Body of pancreas (tissue), 4 donors: ENCODE results near the gene RASGRF1. TPM values are rescaled to one million over a fixed set of nuclear protein-coding genes. Genes with fewer than 3 reads are reported as not detected.
"Not testable (repeated sequence)": the region's sequence is repeated elsewhere in the genome, so short reads cannot be mapped to it uniquely, and the experiment has no call there.

Source experiments
- ATAC-seq: fragments of 150-250 bp; one replicate; pipeline ENCODE4 v1.9.1; 2016
- DNase-seq, 4 donors: peaks; one replicate each; pipeline ENCODE4 v3.0.0-alpha.2; 2019
- H3K27ac ChIP-seq, 4 donors: fragments of 200-600 bp; sonication (generic); 1 replicate in 3 of 4; 2 replicates in 1 of 4; pipeline versions ENCODE4 v1.5.1 to v1.6.1; 2016 to 2019; ENCODE audit warnings: mild to moderate bottlenecking in 1 of 4, mixed read lengths in 1 of 4, moderate library complexity in 1 of 4
- H3K27me3 ChIP-seq, 2 donors: fragments of 200-600 bp; sonication (generic); one replicate each; pipeline ENCODE4 v1.6.0; 2016; ENCODE audit warnings: mild to moderate bottlenecking in 1 of 2
- H3K36me3 ChIP-seq, 2 donors: fragments of 200-600 bp; sonication (generic); replicated peaks in 1 of 2; 2 replicates each; pipeline ENCODE4 v1.5.1; 2016; ENCODE audit warnings: low read depth in 2 of 2; ENCODE audit not compliant: insufficient read depth in 1 of 2
- H3K4me1 ChIP-seq: fragments of 200-600 bp; sonication (generic); one replicate; pipeline ENCODE4 v1.6.0; 2016
- H3K4me3 ChIP-seq, 2 donors: fragments of 200-600 bp; sonication (generic); 1 replicate in 1 of 2; 2 replicates in 1 of 2; pipeline ENCODE4 v1.5.1; 2016 to 2019
- H3K9me3 ChIP-seq, 3 donors: fragments of 200-600 bp; sonication (generic); 1 replicate in 2 of 3; 2 replicates in 1 of 3; pipeline ENCODE4 v1.5.1; 2016
- POLR2A ChIP-seq, 3 donors: fragments of 450-650 bp; IDR thresholded peaks; one replicate each; pipeline ENCODE4 v1.6.1; 2016; ENCODE audit warnings: antibody characterized with exemption in 3 of 3, mild to moderate bottlenecking in 2 of 3
- WGBS, 2 donors: methylation state at CpG; one replicate each; pipeline ENCODE4 v1.1.5; 2017; 5-methylcytosine and 5-hydroxymethylcytosine counted together
- intact Hi-C: fragments of 100-400 bp; cut with DNase I; formaldehyde crosslinking; loops from one replicate; pipeline ENCODE4 v1.15.1; 2023
- total RNA-seq, 2 donors: library from RNA; depleted of rRNA; stranded (reverse); fragments of >200 nt; gene quantifications; one replicate each; pipeline ENCODE4 v1.1.0, GENCODE V29; 2016
- TF ChIP-seq, protein P1 (sequence below), 7 experiments: fragments of 450-650 bp in 4 of 7; fragments of 200-600 bp in 3 of 7; sonication (generic) in 3 of 7; IDR thresholded peaks; one replicate each; pipeline ENCODE4 v1.5.1; 2016 to 2019; ENCODE audit warnings: antibody characterized with exemption in 7 of 7

RASGRF1 gene
- total RNA-seq, 2 donors from 2014 or later: 1.0 to 3.6 TPM

DNA sequence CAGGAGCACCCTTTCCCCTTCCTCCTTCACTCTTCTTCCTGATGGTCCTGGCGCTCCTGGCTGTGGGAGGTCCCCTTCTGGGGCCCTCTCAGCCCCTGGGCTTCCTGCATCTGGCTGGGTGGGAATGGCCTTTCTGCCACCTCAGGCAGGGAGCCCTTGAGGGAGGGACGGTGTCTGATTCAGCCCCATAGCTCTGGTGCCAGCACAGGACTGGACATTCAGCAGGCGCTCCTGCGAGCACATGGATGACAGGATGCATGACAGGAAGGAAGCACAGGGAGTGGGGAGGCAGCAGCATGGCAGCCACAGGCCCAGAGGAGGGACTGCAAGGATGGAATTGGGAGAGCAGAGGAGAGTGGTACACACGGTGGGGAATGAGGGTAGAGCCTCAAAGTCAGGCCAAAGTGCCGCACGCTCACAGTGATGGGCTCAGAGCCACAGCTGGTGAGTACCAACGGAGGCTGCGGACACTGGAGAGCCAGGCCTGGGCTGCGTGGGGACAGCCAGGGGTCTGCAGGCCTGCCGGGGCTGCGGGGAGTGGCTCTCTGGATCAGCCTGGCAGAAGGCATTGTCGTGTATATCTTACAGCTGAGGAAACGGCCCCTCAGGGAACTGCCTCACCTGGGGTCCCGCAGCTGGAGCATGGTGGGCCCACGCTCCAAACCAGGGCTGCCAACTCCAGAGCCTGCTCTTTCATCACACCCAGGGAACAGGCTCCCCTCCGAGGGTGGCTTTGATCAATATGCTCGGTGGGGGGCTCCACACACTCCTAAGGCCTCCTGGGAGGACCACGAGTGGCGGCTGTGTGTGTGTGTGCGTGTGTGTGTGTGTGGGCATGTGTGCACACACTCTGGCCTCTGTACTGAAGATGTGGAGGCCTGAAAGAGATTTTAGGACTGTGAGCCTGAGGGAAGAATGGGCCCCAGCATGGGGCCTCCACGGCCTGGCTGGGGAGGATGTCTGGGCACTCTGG lies 94.4 kb downstream of the RASGRF1 start:
- H3K36me3 ChIP-seq: no peaks in the 10 kb centered on the region
- DNase-seq (no peak), ATAC-seq (no peak)
- H3K4me1 ChIP-seq: no peaks in the 10 kb centered on the region
- H3K27ac ChIP-seq: no peak overlapping the region
- TF ChIP-seq, protein P1, sequence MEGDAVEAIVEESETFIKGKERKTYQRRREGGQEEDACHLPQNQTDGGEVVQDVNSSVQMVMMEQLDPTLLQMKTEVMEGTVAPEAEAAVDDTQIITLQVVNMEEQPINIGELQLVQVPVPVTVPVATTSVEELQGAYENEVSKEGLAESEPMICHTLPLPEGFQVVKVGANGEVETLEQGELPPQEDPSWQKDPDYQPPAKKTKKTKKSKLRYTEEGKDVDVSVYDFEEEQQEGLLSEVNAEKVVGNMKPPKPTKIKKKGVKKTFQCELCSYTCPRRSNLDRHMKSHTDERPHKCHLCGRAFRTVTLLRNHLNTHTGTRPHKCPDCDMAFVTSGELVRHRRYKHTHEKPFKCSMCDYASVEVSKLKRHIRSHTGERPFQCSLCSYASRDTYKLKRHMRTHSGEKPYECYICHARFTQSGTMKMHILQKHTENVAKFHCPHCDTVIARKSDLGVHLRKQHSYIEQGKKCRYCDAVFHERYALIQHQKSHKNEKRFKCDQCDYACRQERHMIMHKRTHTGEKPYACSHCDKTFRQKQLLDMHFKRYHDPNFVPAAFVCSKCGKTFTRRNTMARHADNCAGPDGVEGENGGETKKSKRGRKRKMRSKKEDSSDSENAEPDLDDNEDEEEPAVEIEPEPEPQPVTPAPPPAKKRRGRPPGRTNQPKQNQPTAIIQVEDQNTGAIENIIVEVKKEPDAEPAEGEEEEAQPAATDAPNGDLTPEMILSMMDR (IDR thresholded peaks at IDR 0.05): no peak
- no peak for TF ChIP-seq POLR2A (IDR thresholded peaks at IDR 0.05)
- 73 to 81% methylated on average over 19 to 22 of the region's 22 CpGs for WGBS, 2 donors
- intact Hi-C loops: no loop called here
- H3K27me3 ChIP-seq: no peaks in the 10 kb centered on the region
- no peak overlapping the region for H3K4me3 ChIP-seq
- H3K9me3 ChIP-seq: no peaks in the 10 kb centered on the region

DNA sequence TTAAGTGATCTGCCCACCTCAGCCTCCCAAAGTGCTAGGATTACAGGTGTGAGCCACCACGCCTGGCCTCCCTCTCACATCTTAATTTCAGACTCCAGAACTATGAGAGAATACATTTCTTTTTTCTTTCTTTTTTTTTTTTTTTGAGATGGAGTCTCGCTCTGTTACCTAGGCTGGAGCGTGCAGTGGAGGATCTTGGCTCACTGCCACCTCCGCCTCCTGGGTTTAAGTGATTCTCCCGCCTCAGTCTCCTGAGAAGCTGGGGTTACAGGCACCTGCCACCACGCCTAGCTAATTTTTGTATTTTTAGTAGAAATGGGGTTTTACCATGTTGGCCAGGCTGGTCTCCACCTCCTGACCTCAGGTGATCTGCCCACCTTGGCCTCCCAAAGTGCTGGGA lies 95.4 kb downstream of the RASGRF1 start:
- H3K9me3 ChIP-seq, H3K36me3 ChIP-seq, H3K27ac ChIP-seq, DNase-seq, H3K4me1 ChIP-seq, H3K4me3 ChIP-seq, ATAC-seq, intact Hi-C loops, H3K27me3 ChIP-seq: not testable (repeated sequence)
- 76 to 77% methylated on average over 6 of the region's 6 CpGs for WGBS, 2 donors

DNA sequence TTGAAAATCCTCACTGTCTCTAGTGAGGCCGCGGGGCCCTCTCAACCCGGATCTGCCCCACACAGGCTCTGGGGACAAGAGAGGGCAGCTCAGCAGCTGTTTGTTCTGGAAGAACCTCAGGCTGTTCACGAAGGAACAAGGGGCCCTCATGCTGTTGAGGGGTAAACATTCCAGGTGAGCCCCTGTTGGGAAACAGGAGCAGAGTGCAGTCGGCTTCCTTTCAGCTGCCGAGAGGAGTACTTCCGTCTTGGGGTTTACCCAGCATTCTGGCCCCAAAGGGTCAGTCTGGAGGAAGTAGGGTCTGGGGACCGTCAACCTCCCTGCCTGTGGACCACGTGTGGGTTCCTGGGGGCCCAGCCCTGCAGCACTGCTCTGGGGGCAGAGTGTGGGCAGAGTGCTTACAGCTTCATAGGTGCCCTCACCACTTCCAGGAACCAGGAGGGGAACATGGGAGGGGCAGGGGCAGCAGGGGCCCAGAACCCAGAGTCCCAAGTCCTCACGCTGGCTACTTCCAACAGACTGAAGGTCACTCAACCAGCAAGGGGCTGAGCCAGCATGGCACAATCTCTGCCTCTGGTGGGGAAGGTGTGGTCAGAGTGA lies 96.5 kb downstream of the RASGRF1 start:
- TF ChIP-seq, protein P1 (IDR thresholded peaks at IDR 0.05): no peak
- no peak for TF ChIP-seq POLR2A (IDR thresholded peaks at IDR 0.05)
- no peak for DNase-seq
- Histone ChIP-seq H3K4me3 (no peak overlapping the region), H3K27me3 (no peaks in the 10 kb centered on the region), H3K36me3 (no peaks in the 10 kb centered on the region), H3K27ac (no peak overlapping the region), H3K4me1 (peaks cover 3% of the 10 kb centered on the region), H3K9me3 (no peaks in the 10 kb centered on the region)
- intact Hi-C loops: no loop called here
- no peak for ATAC-seq
- 75 to 79% methylated on average over 7 to 10 of the region's 10 CpGs for WGBS, 2 donors

DNA sequence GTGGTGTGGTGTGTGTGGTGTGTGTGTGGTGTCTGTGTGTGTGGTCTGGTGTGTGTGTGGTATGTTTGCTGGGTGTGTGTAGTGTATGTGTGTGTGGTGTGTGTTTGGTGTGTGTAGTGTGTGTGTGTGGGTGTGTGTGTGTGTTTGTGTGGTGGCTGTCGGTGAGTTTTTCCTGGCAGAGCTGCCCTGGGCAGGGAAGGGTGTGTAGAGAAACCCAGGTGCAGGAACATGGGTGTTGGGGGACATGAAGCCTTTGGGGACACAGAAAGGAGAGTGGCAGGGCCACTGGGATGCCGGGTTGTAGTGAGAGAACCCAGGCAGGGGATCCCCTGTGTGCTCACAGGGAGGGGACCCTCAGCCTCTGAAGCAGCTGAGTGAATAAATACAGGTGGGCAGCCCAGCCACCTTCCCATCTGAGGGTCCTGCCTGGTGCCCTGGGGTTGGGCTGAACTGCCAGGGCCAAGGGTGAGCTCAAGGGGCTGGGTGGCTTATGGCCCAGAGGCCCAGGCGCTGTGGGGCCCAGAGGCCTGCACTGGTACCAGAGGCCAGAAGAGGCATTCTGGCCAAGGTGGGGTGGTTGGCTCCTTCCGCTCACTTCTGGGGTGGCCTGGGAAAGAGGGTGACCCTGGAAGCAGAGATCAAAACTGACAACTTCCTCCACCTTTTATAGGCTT lies 97.2 kb downstream of the RASGRF1 start:
- H3K36me3 ChIP-seq: no peaks in the 10 kb centered on the region
- H3K4me1 ChIP-seq: peaks cover 8% of the 10 kb centered on the region
- DNase-seq (no peak), ATAC-seq (no peak)
- H3K4me3 ChIP-seq: no peak overlapping the region
- TF ChIP-seq, protein P1 (IDR thresholded peaks at IDR 0.05): no peak
- no peak for TF ChIP-seq POLR2A (IDR thresholded peaks at IDR 0.05)
- intact Hi-C loops: no loop called here
- H3K27ac ChIP-seq: no peak overlapping the region
- H3K9me3 ChIP-seq: no peaks in the 10 kb centered on the region
- H3K27me3 ChIP-seq: no peaks in the 10 kb centered on the region
- 75 to 88% methylated on average over 1 to 4 of the region's 4 CpGs for WGBS, 2 donors
